Sigmoid colon (tissue), 7 donors: ENCODE data around the gene DSCAM. TPM values are rescaled to one million over a fixed set of nuclear protein-coding genes. Genes with fewer than 3 reads are reported as not detected.

ENCODE experiments used
- DNase-seq: peaks from one replicate; pipeline ENCODE4 v3.0.0-alpha.2; 2019
- H3K27ac ChIP-seq, 4 donors: fragments of 200-600 bp; sonication (generic); one replicate each; pipeline ENCODE4 v1.5.1; 2016 to 2019; ENCODE audit warnings: mild to moderate bottlenecking in 1 of 4
- H3K27me3 ChIP-seq, 3 donors: fragments of 200-600 bp; sonication (generic); one replicate each; pipeline ENCODE4 v1.5.1; 2019; ENCODE audit warnings: mild to moderate bottlenecking in 1 of 3
- H3K36me3 ChIP-seq, 4 donors: fragments of 200-600 bp; sonication (generic); one replicate each; pipeline ENCODE4 v1.5.1; 2016 to 2019
- H3K4me1 ChIP-seq, 4 donors: fragments of 200-600 bp; sonication (generic); one replicate each; pipeline ENCODE4 v1.5.1; 2017 to 2019
- H3K4me3 ChIP-seq, 4 donors: fragments of 200-600 bp; sonication (generic); one replicate each; pipeline ENCODE4 v1.5.1; 2017 to 2019; ENCODE audit warnings: mild to moderate bottlenecking in 2 of 4, moderate library complexity in 1 of 4
- H3K9me3 ChIP-seq, 4 donors: fragments of 200-600 bp in 3 of 4; sonication (generic) in 3 of 4; one replicate each; pipeline versions ENCODE4 v1.5.1 to v1.6.1; 2013 to 2019
- CTCF ChIP-seq, 4 experiments: fragments of 450-650 bp in 3 of 4; fragments of 200-600 bp in 1 of 4; IDR thresholded peaks; one replicate each; pipeline ENCODE4 v1.5.1; 2016 to 2019; ENCODE audit warnings: antibody characterized with exemption in 4 of 4, mild to moderate bottlenecking in 3 of 4, moderate library complexity in 2 of 4
- EP300 ChIP-seq, 4 donors: sonication (generic); formaldehyde crosslinking; IDR thresholded peaks; one replicate each; pipeline ENCODE4 v1.6.1; 2017; ENCODE audit warnings: antibody characterized with exemption in 4 of 4
- POLR2A ChIP-seq, 2 donors: fragments of 450-650 bp; IDR thresholded peaks; one replicate each; pipeline ENCODE4 v1.6.1; 2016; ENCODE audit warnings: antibody characterized with exemption in 2 of 2, mild to moderate bottlenecking in 2 of 2, moderate library complexity in 2 of 2
- POLR2AphosphoS5 ChIP-seq, 4 donors: sonication (generic); formaldehyde crosslinking; IDR thresholded peaks; one replicate each; pipeline ENCODE4 v1.6.1; 2017; ENCODE audit warnings: antibody characterized with exemption in 4 of 4
- WGBS, 2 donors: extraction: QIAGEN DNeasy Blood & Tissue Kit; methylation state at CpG; one replicate each; pipeline ENCODE4 v1.1.7; 2013; 5-methylcytosine and 5-hydroxymethylcytosine counted together
- intact Hi-C: fragments of 100-400 bp; cut with DNase I; formaldehyde crosslinking; loops from one replicate; pipeline ENCODE4 v1.15.1; 2023
- polyA plus RNA-seq, 3 donors: library from polyadenylated mRNA; stranded (reverse); fragments of 200-250 nt; gene quantifications; one replicate each; pipeline ENCODE4 v1.2.3, GENCODE V29; 2013
- total RNA-seq, 4 donors: library from RNA; depleted of rRNA; stranded (reverse); fragments of >200 nt; gene quantifications; one replicate each; pipeline ENCODE4 v1.1.0, GENCODE V29; 2016
- donor health status: healthy with polysubstance abuse.
- donor health status: Bipolar disorder and iron deficiency.
- donor health status: healthy.

The DSCAM gene
- total and polyA plus RNA-seq, 7 donors = 0.17 to 0.55 (median 0.33) TPM; not detected in 2

GRCh38 chr21:40853956-40854688 is 7.2 kb upstream of the DSCAM start:
- intact Hi-C loops = no loop called here

GRCh38 chr21:40852563-40852962 is 5.6 kb upstream of the DSCAM start:
- no peak for TF ChIP-seq POLR2AphosphoS5 (IDR thresholded peaks at IDR 0.05)
- no peak for TF ChIP-seq CTCF (IDR thresholded peaks at IDR 0.05)
- no peak for TF ChIP-seq EP300 (IDR thresholded peaks at IDR 0.05)
- no peak for TF ChIP-seq POLR2A (IDR thresholded peaks at IDR 0.05)
- Histone ChIP-seq H3K36me3 (no peaks in the 10 kb centered on the region), H3K27ac (no peak overlapping the region), H3K4me1 (no peaks in the 10 kb centered on the region), H3K9me3 (peaks cover 0 to 4% (median 1%) of the 10 kb centered on the region in 4 donors), H3K4me3 (no peak overlapping the region), H3K27me3 (peaks cover 0 to 8% (median 7%) of the 10 kb centered on the region in 3 donors)
- intact Hi-C loops = no loop called here
- 66 to 82% methylated on average over 5 of the region's 5 CpGs for WGBS, 2 donors
- DNase-seq = no peak

More at GRCh38 chr21:40853956-40854688, 7.2 kb upstream of the DSCAM start:
- TF ChIP-seq POLR2AphosphoS5 (IDR thresholded peaks at IDR 0.05) (no peak), EP300 (IDR thresholded peaks at IDR 0.05) (no peak), CTCF (IDR thresholded peaks at IDR 0.05) (no peak), POLR2A (IDR thresholded peaks at IDR 0.05) (no peak)
- Histone ChIP-seq H3K27ac (no peak overlapping the region), H3K9me3 (peaks cover 0 to 4% (median 1%) of the 10 kb centered on the region in 4 donors), H3K4me1 (no peaks in the 10 kb centered on the region), H3K36me3 (no peaks in the 10 kb centered on the region), H3K4me3 (no peak overlapping the region), H3K27me3 (no peaks in the 10 kb centered on the region)
- no peak for DNase-seq
- WGBS, 2 donors = 57 to 66% methylated on average over 24 of the region's 24 CpGs

GRCh38 chr21:40851749-40852148 is 4.8 kb upstream of the DSCAM start:
- WGBS, 2 donors = 63 to 87% methylated on average over 2 of the region's 2 CpGs
- Histone ChIP-seq H3K9me3 (no peaks in the 10 kb centered on the region), H3K27me3 (peaks cover 4 to 15% (median 15%) of the 10 kb centered on the region in 3 donors), H3K4me1 (peaks cover 0 to 4% (median 4%) of the 10 kb centered on the region in 4 donors), H3K27ac (no peak overlapping the region), H3K4me3 (no peak overlapping the region), H3K36me3 (no peaks in the 10 kb centered on the region)
- intact Hi-C loops = no loop called here
- TF ChIP-seq CTCF (IDR thresholded peaks at IDR 0.05) (no peak), POLR2AphosphoS5 (IDR thresholded peaks at IDR 0.05) (no peak), EP300 (IDR thresholded peaks at IDR 0.05) (no peak), POLR2A (IDR thresholded peaks at IDR 0.05) (no peak)
- DNase-seq = no peak

- intact Hi-C loops = no loop called here
- H3K4me3 ChIP-seq = no peak overlapping the region
- no peak overlapping the region for H3K27ac ChIP-seq
- no peak for DNase-seq
- no peaks in the 10 kb centered on the region for H3K9me3 ChIP-seq
- WGBS, 2 donors = 77 to 86% methylated on average over 1 of the region's 1 CpG
- TF ChIP-seq CTCF (IDR thresholded peaks at IDR 0.05) (no peak), POLR2AphosphoS5 (IDR thresholded peaks at IDR 0.05) (no peak), EP300 (IDR thresholded peaks at IDR 0.05) (no peak), POLR2A (IDR thresholded peaks at IDR 0.05) (no peak)
- no peaks in the 10 kb centered on the region for H3K36me3 ChIP-seq
- peaks cover 4 to 29% (median 21%) of the 10 kb centered on the region in 3 donors for H3K27me3 ChIP-seq
- peaks cover 0 to 9% (median 4%) of the 10 kb centered on the region in 4 donors for H3K4me1 ChIP-seq
Measured at GRCh38 chr21:40850071-40850470, 3.1 kb upstream of the DSCAM start.
